H1 (cell line): ENCODE data around the gene PANX3.

Experiments used
- CEBPB ChIP-seq: IDR thresholded peaks from 2 replicates; pipeline ENCODE4 v1.6.1; 2012; ENCODE audit warnings: low read depth, low read length
- CHD2 ChIP-seq: IDR thresholded peaks from 2 replicates; pipeline ENCODE4 v1.6.1; 2012; ENCODE audit warnings: low read length, improper control_type of control experiment
- CTCF ChIP-seq, 3 experiments: IDR thresholded peaks; 1 replicate in 2 of 3; 2 replicates in 1 of 3; pipeline versions ENCODE4 v1.5.1 to v1.6.1; 2011; ENCODE audit warnings: low read length in 3 of 3, mild to moderate bottlenecking in 3 of 3, inconsistent platforms in 2 of 3, low read depth in 1 of 3, moderate library complexity in 1 of 3; ENCODE audit not compliant: insufficient read depth in 1 of 3; ENCODE audit errors: control extremely low read depth in 1 of 3
- EZH2 ChIP-seq: fragments of 200-600 bp; sonication (generic); IDR thresholded peaks from 2 replicates; pipeline ENCODE4 v1.7.1; 2012; ENCODE audit warnings: low read depth, mild to moderate bottlenecking, moderate library complexity, low read length, inconsistent platforms; ENCODE audit not compliant: severe bottlenecking
- GABPA ChIP-seq: IDR thresholded peaks from 2 replicates; pipeline ENCODE4 v1.6.1; 2011; ENCODE audit warnings: mild to moderate bottlenecking, low read length, moderate library complexity, borderline replicate concordance; ENCODE audit not compliant: insufficient read depth
- GTF2F1 ChIP-seq: IDR thresholded peaks from 2 replicates; pipeline ENCODE4 v1.6.1; 2012; ENCODE audit warnings: low read depth, low read length, improper control_type of control experiment, borderline replicate concordance
- NRF1 ChIP-seq: IDR thresholded peaks from 2 replicates; pipeline ENCODE4 v1.6.1; 2011; ENCODE audit warnings: mild to moderate bottlenecking, low read depth, low read length, improper control_type of control experiment
- POLR2A ChIP-seq, 2 experiments: IDR thresholded peaks; 1 replicate in 1 of 2; 2 replicates in 1 of 2; pipeline ENCODE4 v1.6.1; 2011; ENCODE audit warnings: low read depth in 2 of 2, low read length in 2 of 2, mild to moderate bottlenecking in 2 of 2; ENCODE audit errors: control extremely low read depth in 1 of 2
- RAD21 ChIP-seq, 2 experiments: IDR thresholded peaks in 1 of 2; conservative IDR thresholded peaks in 1 of 2; 2 replicates each; pipeline ENCODE4 v1.6.1; 2011; ENCODE audit warnings: low read depth in 2 of 2, low read length in 2 of 2, improper control_type of control experiment in 1 of 2, inconsistent platforms in 1 of 2, mild to moderate bottlenecking in 1 of 2, moderate library complexity in 1 of 2
- RBBP5 ChIP-seq: IDR thresholded peaks from 2 replicates; pipeline ENCODE4 v1.7.1; 2012; ENCODE audit warnings: low read depth, mild to moderate bottlenecking, inconsistent platforms, low read length, moderate library complexity, borderline replicate concordance
- SIN3A ChIP-seq, 2 experiments: IDR thresholded peaks in 1 of 2; conservative IDR thresholded peaks in 1 of 2; 2 replicates each; pipeline ENCODE4 v1.6.1; 2011 to 2012; ENCODE audit warnings: low read length in 2 of 2, improper control_type of control experiment in 1 of 2, low read depth in 1 of 2, mild to moderate bottlenecking in 1 of 2
- SRF ChIP-seq: IDR thresholded peaks from 2 replicates; pipeline ENCODE4 v1.6.1; 2011; ENCODE audit warnings: mild to moderate bottlenecking, low read depth, low read length, moderate library complexity
- TBP ChIP-seq: IDR thresholded peaks from 2 replicates; pipeline ENCODE4 v1.6.1; 2011; ENCODE audit warnings: low read depth, low read length, improper control_type of control experiment
- YY1 ChIP-seq: IDR thresholded peaks from 2 replicates; pipeline ENCODE4 v1.6.1; 2011; ENCODE audit warnings: low read depth, mild to moderate bottlenecking, low read length

GRCh38 chr11:124577716-124578427 is 33.4 kb upstream of the PANX3 start:
- TF ChIP-seq CEBPB (no peak), TBP (no peak), SIN3A (conservative IDR thresholded peaks at IDR 0.05 in 1 of 2, IDR thresholded peaks at IDR 0.05 in 1 of 2; ENCODE audit: low read depth in 1 of 2, low read length in 2 of 2) (no peak), POLR2A (IDR thresholded peaks at IDR 0.05; ENCODE audit: control extremely low read depth in 1 of 2, low read depth in 2 of 2, low read length in 2 of 2) (no peak), CTCF (IDR thresholded peaks at IDR 0.05; ENCODE audit: control extremely low read depth in 1 of 3, insufficient read depth in 1 of 3, low read depth in 1 of 3, low read length in 3 of 3) (no peak), GTF2F1 (no peak), GABPA (no peak), NRF1 (no peak), CHD2 (no peak), RBBP5 (no peak), RAD21 (IDR thresholded peaks at IDR 0.05 in 1 of 2, conservative IDR thresholded peaks at IDR 0.05 in 1 of 2; ENCODE audit: low read depth in 2 of 2, low read length in 2 of 2) (no peak), YY1 (no peak), SRF (no peak), EZH2 (no peak)
